ENCODE measurements around the gene CFAP97D1.

DNA sequence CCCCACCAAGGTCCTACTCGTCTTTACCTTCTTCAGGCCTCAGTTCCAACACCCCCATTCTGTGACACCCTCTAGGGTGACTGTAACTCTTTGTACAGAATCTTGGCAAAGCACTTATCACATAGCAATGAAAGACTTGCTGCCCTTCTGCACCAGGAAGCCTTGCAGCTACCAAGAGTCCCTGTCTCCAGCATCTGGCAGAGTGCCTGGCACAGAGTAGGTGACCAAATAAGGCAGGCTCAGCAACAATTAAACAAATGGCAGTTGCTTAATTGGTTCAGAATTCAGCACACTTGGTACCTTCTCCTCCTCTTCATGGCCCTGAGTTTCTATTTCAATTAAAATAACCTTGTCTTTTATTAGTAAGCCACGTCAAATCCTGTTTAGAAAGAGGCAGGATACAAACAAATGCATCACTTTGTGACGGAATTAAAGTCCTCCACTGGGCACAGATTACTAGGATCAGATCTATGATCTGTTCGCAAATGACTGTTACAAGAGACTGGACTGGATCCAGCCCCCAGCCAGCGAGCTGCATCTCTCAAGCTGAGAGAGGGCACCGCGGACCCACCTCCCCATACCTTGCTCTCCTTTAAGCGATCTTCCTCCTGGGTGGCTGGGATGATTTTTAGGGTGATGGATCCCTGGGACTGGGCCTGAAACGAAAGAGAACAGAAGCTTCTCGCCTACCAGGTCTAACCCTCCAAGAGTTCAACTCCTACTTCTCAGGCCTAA, 43.3 kb downstream of the CFAP97D1 start:
- no peak for TF ChIP-seq SP1 (IDR thresholded peaks at IDR 0.05)
- no peak for TF ChIP-seq BHLHE40 (IDR thresholded peaks at IDR 0.05; ENCODE audit: borderline replicate concordance)
- no peak for TF ChIP-seq ARNT (IDR thresholded peaks at IDR 0.05)
- TF ChIP-seq ELF4 (IDR thresholded peaks at IDR 0.05) = no peak
- no peak for TF ChIP-seq FOXK2 (IDR thresholded peaks at IDR 0.05)
- TF ChIP-seq L3MBTL2 (conservative IDR thresholded peaks at IDR 0.05) = no peak
- TF ChIP-seq LEF1 (IDR thresholded peaks at IDR 0.05; ENCODE audit: borderline replicate concordance) = no peak
- TF ChIP-seq ZNF384 (IDR thresholded peaks at IDR 0.05) = no peak
- TF ChIP-seq FOXM1 (IDR thresholded peaks at IDR 0.05; ENCODE audit: borderline replicate concordance) = no peak
- no peak for TF ChIP-seq NFRKB (IDR thresholded peaks at IDR 0.05)
- no peak for TF ChIP-seq SUZ12 (IDR thresholded peaks at IDR 0.05)
- TF ChIP-seq HDGF (IDR thresholded peaks at IDR 0.05; ENCODE audit: borderline replicate concordance) = no peak

Measured in HEK293T (cell line).